Measurements from ENCODE around the gene CRYBB2.
"Not testable (repeated sequence)": the region's sequence is repeated elsewhere in the genome, so short reads cannot be mapped to it uniquely, and the experiment has no call there.

CRYBB2 gene

DNA sequence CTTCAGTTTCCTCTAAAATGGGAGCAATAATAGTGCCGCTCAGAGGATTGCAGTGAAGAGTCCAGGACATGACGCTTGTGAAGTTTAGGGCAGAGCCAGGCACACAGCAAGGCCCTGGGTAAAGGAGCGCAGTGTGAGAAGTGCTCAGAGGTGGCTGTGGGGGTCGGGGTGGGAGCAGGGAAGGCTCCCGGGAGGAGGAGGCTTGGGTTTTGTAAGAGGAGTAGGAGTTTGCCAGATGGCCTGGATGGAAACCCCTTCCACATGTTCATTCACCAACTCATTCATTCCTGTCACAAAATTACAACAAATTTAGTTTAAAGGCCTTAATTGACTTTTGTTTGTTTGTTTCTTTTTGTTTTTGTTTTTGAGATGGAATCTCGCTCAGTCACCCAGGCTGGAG, 17.0 kb downstream of the CRYBB2 start:
- no peak for DNase-seq

DNA sequence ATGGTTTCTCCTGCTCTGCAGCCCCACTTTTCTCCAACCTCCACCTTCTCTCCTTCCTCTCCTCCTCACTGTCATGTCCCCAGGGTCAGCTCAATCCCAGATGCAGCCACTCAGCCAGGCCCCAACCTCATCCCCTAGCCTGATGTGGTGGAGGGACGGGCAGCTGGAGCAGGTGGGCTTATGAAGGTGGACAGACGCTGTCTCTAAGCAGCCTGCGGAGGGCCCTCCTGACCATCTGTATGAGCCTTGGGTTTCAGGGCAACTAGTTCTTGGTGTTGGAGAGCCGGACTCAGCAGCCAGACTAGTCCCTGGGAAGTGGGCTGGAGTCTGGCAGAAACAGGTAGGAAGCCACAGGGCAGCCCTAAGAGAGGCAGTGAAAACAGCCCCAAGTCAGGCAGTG, 18.1 kb downstream of the CRYBB2 start:
- DNase-seq: no peak

DNA sequence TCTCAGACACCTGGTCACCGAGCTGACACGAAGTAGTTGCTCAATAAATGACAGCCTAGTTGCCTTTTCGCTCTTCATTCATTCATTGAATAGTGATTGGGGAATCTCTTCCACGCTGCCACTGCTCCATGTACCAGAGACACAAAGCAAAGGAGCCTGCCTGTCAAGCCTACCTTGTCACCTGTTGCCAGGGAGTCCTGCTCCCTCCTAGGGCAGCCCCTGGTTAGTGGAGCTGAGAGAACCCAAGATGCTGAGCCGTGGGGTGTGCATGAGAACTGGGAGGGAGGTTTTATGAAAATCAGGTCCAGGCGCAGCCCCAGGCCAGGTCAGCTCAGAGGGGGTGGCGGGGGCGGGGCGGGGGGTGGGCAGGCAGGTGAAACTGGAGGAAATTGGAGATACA, 18.6 kb downstream of the CRYBB2 start:
- not testable (repeated sequence) for DNase-seq

DNA sequence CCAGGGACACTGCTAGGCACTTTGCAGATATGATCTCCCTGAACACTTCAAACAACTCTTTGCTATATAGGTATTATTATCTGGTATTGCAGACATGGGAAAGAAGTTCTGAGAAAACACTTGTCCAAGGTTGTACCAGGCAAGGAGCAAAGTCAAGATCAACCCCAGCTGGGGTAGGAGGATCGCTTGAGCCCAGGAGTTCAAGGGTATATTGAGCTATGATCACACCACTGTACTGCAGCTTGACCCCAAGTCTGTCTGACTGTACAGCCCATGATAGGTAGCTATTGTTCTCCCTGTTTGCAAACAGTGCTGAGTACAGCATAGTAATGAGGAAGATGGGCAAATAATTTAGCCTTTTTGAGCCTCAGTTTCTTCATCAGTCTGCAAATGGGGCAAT, 35.7 kb downstream of the CRYBB2 start:
- not testable (repeated sequence) for DNase-seq

GRCh38 chr22:25267567-25267966, 48.1 kb downstream of the CRYBB2 start:
- not testable (repeated sequence) for DNase-seq

- not testable (repeated sequence) for DNase-seq
Observed at GRCh38 chr22:25268902-25269301, 49.5 kb downstream of the CRYBB2 start.

DNA sequence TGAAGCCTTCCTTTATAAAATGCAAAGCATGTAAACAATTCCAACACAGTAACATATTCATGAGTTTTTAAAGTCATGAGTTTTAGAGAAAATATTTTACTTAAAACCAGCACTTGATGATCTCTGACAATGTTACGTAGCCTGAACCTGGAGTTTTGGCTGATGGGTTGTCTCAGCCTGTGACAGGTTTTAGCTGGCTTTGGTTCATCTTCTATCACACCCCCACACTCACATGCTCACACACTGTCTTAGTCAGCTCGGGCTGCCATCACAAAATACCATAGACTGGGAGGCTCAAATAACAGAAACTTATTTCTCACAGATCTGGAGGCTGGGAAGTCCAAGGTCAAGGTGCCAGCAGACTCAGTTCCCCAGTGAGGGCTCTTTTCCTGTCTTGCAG, 50.6 kb downstream of the CRYBB2 start:
- not testable (repeated sequence) for DNase-seq

GRCh38 chr22:25273231-25273630, 53.8 kb downstream of the CRYBB2 start:
- not testable (repeated sequence) for DNase-seq

DNA sequence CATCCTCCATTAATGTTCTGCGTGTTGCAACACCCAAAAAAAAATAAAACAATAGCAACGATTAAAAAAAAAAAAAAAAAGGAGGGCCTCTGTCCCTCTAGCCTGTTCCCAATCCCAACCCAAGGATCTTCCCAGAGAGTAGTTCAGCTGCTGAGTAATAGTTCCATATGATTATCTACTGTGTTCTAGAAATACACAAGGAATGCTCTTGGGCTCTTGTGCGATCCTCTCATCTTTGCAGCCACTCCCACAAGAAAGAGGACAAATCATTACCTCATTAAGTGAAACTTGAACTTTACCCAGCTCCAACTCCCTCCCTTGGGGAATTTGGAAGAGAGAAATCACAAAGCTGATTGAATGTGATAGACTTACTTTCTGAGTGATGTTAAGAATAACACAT, 54.5 kb downstream of the CRYBB2 start:
- DNase-seq: not testable (repeated sequence)

DNA sequence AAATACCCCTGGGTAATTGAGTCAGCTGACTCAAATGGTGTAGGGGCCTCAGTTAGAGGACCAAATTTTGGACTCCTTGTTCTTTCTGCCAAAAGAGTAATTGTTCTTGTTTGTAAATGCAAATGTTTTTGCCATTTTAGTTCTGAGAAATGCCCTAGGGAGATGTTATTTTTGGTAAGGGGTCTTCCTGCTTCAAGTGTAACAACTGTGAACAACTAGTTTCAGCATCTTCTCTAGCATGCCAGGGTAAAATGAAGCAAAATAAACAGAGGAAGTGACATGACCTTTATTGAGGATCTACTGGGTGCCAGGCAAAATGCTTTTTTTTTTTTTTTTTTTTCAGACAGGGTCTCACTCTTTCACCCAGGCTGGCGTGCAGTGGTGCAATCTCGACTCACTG, 60.7 kb downstream of the CRYBB2 start:
- not testable (repeated sequence) for DNase-seq

Measured in stimulated activated CD4-positive, alpha-beta T cell treated with anti-CD3 and anti-CD28 coated beads, Interleukin-4, amount 100 ng/mL, for 4 hours (primary cell).